Fibroblast of lung (primary cell): Measurements from ENCODE around the gene RAB44. TPM values are rescaled to one million over a fixed set of nuclear protein-coding genes. Genes with fewer than 3 reads are reported as not detected.

ENCODE experiments used
- DNase-seq, 2 donors: peaks; one replicate each; pipeline versions ENCODE4 v3.0.0 to v3.0.0-alpha.2; 2010; ENCODE audit warnings: low read depth in 2 of 2
- H2AFZ ChIP-seq: 2 replicates; pipeline ENCODE4 v1.5.1; 2012; ENCODE audit warnings: low read length, control low read depth, inconsistent platforms
- H3K27ac ChIP-seq: 2 replicates; pipeline ENCODE4 v1.5.1; 2011; ENCODE audit warnings: low read length, control low read depth; ENCODE audit not compliant: insufficient read depth
- H3K27me3 ChIP-seq: 2 replicates; pipeline ENCODE4 v1.5.1; 2011; ENCODE audit warnings: mild to moderate bottlenecking, low read length; ENCODE audit not compliant: control insufficient read depth, insufficient read depth
- H3K36me3 ChIP-seq: 2 replicates; pipeline ENCODE4 v1.5.1; 2011; ENCODE audit warnings: low read length; ENCODE audit not compliant: control insufficient read depth, insufficient read depth
- H3K4me1 ChIP-seq: 2 replicates; pipeline ENCODE4 v1.5.1; 2011; ENCODE audit warnings: low read length; ENCODE audit not compliant: control insufficient read depth, insufficient read depth; ENCODE audit errors: extremely low read depth
- H3K4me2 ChIP-seq: 2 replicates; pipeline ENCODE4 v1.5.1; 2011; ENCODE audit warnings: low read length, control low read depth; ENCODE audit not compliant: insufficient read depth; ENCODE audit errors: extremely low read depth
- H3K4me3 ChIP-seq, 4 experiments: fragments of 200-600 bp in 1 of 4; sonication (generic) in 1 of 4; replicated peaks in 1 of 4; 2 replicates each; pipeline ENCODE4 v1.5.1; 2011 to 2016; ENCODE audit warnings: low read length in 4 of 4, low read depth in 3 of 4, mild to moderate bottlenecking in 3 of 4, control low read depth in 2 of 4, inconsistent platforms in 1 of 4, mixed read lengths in 1 of 4; ENCODE audit not compliant: insufficient read depth in 1 of 4; ENCODE audit errors: control extremely low read depth in 1 of 4
- H3K79me2 ChIP-seq: 2 replicates; pipeline ENCODE4 v1.5.1; 2012; ENCODE audit warnings: mild to moderate bottlenecking, low read length, inconsistent platforms; ENCODE audit not compliant: control insufficient read depth, insufficient read depth
- H3K9ac ChIP-seq: 2 replicates; pipeline ENCODE4 v1.5.1; 2011; ENCODE audit warnings: mild to moderate bottlenecking, low read length, control low read depth; ENCODE audit not compliant: insufficient read depth
- H3K9me3 ChIP-seq: 2 replicates; pipeline ENCODE4 v1.5.1; 2012; ENCODE audit warnings: low read depth, low read length; ENCODE audit not compliant: control insufficient read depth, insufficient read depth
- H4K20me1 ChIP-seq: 2 replicates; pipeline ENCODE4 v1.5.1; 2011; ENCODE audit warnings: low read length; ENCODE audit not compliant: control insufficient read depth, insufficient read depth; ENCODE audit errors: extremely low read depth
- EZH2 ChIP-seq: IDR thresholded peaks from 2 replicates; pipeline ENCODE4 v1.5.1; 2012; ENCODE audit warnings: low read length, control low read depth, mild to moderate bottlenecking; ENCODE audit errors: missing control alignments
- polyA plus RNA-seq, 2 donors: library from polyadenylated mRNA; depleted of rRNA in 1 of 2; stranded (reverse) in 1 of 2; unstranded in 1 of 2; fragments of >200 nt; gene quantifications; 2 replicates each; pipeline ENCODE4 v1.2.1, GENCODE V29; 2011 to 2012; ENCODE audit warnings: missing spikeins in 1 of 2
- total RNA-seq: library from RNA; depleted of rRNA; stranded (reverse); fragments of >200 nt; gene quantifications from 2 replicates; pipeline ENCODE4 v1.2.1, GENCODE V29; 2014
- TF ChIP-seq, protein P1 (sequence below), 2 donors: IDR thresholded peaks in 1 of 2; conservative IDR thresholded peaks in 1 of 2; 1 replicate in 1 of 2; 2 replicates in 1 of 2; pipeline ENCODE4 v1.5.1; 2011 to 2012; ENCODE audit warnings: low read length in 2 of 2, control low read depth in 1 of 2, inconsistent platforms in 1 of 2, low read depth in 1 of 2, mild to moderate bottlenecking in 1 of 2

RAB44 gene
- total and polyA plus RNA-seq, 2 donors (not counting 1 experiment from before 2014, with no cell fraction given) = under 0.01 TPM; not detected in 1

DNA sequence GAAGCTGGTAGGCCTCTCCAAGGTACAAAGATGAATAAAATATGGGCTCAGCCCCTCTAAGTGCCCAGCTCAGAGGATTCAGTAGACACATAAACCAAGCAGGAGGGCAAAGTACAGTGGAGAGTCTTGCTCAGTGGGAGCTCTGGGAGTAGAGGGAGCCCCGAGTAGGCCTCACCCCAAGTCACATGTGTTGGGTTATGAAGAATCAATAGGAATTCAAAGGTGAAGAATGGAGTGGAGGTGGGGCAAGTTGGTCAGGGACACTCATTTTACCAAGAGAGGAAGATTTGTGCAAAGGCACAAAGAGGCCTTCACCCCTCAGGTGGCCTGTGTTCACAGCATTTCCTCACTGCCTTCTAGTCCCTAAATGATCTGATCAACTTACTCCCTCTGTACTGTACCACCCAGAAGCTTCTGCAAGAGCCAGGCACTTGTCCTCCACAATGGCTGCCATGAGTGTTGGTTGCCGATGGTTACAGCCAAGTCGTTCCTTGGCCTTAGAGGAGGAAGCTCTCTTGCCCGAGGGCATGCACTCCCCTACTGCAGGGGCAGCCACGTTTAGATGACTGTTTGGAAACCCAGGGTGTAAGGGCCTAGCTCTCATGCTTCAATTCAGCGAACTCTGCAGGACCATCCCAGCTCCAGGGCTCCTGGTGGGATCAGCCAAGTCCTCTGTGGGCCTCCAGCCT is 25.8 kb upstream of the RAB44 start:
- Histone ChIP-seq H3K79me2 (no peaks in the 10 kb centered on the region), H3K9me3 (no peaks in the 10 kb centered on the region), H3K4me1 (peaks cover 8% of the 10 kb centered on the region), H4K20me1 (no peaks in the 10 kb centered on the region), H3K4me2 (no peak overlapping the region), H2AFZ (no peak overlapping the region), H3K9ac (no peak overlapping the region), H3K27me3 (no peaks in the 10 kb centered on the region), H3K36me3 (no peaks in the 10 kb centered on the region), H3K4me3 (no peak overlapping the region), H3K27ac (no peak overlapping the region)
- no peak for TF ChIP-seq EZH2
- TF ChIP-seq, protein P1, sequence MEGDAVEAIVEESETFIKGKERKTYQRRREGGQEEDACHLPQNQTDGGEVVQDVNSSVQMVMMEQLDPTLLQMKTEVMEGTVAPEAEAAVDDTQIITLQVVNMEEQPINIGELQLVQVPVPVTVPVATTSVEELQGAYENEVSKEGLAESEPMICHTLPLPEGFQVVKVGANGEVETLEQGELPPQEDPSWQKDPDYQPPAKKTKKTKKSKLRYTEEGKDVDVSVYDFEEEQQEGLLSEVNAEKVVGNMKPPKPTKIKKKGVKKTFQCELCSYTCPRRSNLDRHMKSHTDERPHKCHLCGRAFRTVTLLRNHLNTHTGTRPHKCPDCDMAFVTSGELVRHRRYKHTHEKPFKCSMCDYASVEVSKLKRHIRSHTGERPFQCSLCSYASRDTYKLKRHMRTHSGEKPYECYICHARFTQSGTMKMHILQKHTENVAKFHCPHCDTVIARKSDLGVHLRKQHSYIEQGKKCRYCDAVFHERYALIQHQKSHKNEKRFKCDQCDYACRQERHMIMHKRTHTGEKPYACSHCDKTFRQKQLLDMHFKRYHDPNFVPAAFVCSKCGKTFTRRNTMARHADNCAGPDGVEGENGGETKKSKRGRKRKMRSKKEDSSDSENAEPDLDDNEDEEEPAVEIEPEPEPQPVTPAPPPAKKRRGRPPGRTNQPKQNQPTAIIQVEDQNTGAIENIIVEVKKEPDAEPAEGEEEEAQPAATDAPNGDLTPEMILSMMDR (conservative IDR thresholded peaks at IDR 0.05 in 1 of 2, IDR thresholded peaks at IDR 0.05 in 1 of 2; ENCODE audit: low read depth in 1 of 2, low read length in 2 of 2) = no peak
- no peak for DNase-seq

DNA sequence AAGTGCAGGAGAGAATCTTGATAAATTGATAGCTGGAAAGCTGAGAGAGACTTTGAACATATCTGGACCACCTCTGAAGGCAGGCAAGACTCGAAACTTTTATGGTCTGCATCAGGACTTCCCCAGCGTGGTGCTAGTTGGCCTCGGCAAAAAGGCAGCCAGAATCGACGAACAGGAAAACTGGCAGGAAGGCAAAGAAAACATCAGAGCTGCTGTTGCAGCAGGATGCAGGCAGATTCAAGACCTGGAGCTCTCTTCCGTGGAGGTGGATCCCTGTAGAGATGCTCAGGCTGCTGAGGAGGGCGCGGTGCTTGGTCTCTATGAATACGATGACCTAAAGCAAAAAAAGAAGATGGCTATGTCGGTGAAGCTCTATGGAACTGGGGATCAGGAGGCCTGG is 23.7 kb upstream of the RAB44 start:
- peaks cover 23% of the 10 kb centered on the region for H3K4me1 ChIP-seq
- no peak overlapping the region for H3K27ac ChIP-seq
- H3K36me3 ChIP-seq = no peaks in the 10 kb centered on the region
- H3K9ac ChIP-seq = no peak overlapping the region
- H3K27me3 ChIP-seq = no peaks in the 10 kb centered on the region
- peaks cover 4% of the 10 kb centered on the region for H3K79me2 ChIP-seq
- no peaks in the 10 kb centered on the region for H4K20me1 ChIP-seq
- no peak overlapping the region for H3K4me3 ChIP-seq
- no peak overlapping the region for H2AFZ ChIP-seq
- no peak overlapping the region for H3K4me2 ChIP-seq
- TF ChIP-seq, protein P1 (conservative IDR thresholded peaks at IDR 0.05 in 1 of 2, IDR thresholded peaks at IDR 0.05 in 1 of 2; ENCODE audit: low read depth in 1 of 2, low read length in 2 of 2) = no peak
- TF ChIP-seq EZH2 = no peak
- no peak for DNase-seq
- H3K9me3 ChIP-seq = no peaks in the 10 kb centered on the region

DNA sequence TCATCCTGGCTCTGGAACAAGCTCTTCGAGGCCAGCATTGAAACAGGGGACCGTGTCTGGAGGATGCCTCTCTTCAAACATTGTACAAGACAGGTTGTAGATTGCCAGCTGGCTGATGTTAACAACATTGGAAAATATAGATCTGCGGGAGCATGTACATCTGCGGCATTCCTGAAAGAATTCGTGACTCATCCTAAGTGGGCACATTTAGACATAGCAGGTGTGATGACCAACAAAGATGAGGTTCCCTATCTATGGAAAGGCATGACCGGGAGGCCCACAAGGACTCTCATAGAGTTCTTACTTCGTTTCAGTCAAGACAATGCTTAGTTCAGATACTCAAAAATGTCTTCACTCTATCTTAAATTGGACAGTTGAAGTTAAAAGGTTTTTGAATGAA is 22.7 kb upstream of the RAB44 start:
- no peak for TF ChIP-seq EZH2
- TF ChIP-seq, protein P1 (conservative IDR thresholded peaks at IDR 0.05 in 1 of 2, IDR thresholded peaks at IDR 0.05 in 1 of 2; ENCODE audit: low read depth in 1 of 2, low read length in 2 of 2) = no peak
- Histone ChIP-seq H3K79me2 (peaks cover 14% of the 10 kb centered on the region), H3K4me2 (no peak overlapping the region), H3K27ac (no peak overlapping the region), H3K27me3 (no peaks in the 10 kb centered on the region), H3K4me3 (no peak overlapping the region), H2AFZ (no peak overlapping the region), H4K20me1 (no peaks in the 10 kb centered on the region), H3K9ac (no peak overlapping the region), H3K9me3 (no peaks in the 10 kb centered on the region), H3K36me3 (no peaks in the 10 kb centered on the region), H3K4me1 (peaks cover 23% of the 10 kb centered on the region)
- DNase-seq = no peak
